Stimulated activated CD8-positive, alpha-beta memory T cell treated with anti-CD3 and anti-CD28 coated beads, Interleukin-12 subunit alpha, Interleukin-12 subunit beta, amount 100 ng/mL, for 1 hour (primary cell): ENCODE results near the gene ATG16L2.
"Not testable (repeated sequence)": the region's sequence is repeated elsewhere in the genome, so short reads cannot be mapped to it uniquely, and the experiment has no call there.

Experiments
- DNase-seq: peaks from one replicate; pipeline ENCODE4 v3.0.0-alpha.2; 2020; ENCODE audit warnings: low read depth

ATG16L2 gene

DNA sequence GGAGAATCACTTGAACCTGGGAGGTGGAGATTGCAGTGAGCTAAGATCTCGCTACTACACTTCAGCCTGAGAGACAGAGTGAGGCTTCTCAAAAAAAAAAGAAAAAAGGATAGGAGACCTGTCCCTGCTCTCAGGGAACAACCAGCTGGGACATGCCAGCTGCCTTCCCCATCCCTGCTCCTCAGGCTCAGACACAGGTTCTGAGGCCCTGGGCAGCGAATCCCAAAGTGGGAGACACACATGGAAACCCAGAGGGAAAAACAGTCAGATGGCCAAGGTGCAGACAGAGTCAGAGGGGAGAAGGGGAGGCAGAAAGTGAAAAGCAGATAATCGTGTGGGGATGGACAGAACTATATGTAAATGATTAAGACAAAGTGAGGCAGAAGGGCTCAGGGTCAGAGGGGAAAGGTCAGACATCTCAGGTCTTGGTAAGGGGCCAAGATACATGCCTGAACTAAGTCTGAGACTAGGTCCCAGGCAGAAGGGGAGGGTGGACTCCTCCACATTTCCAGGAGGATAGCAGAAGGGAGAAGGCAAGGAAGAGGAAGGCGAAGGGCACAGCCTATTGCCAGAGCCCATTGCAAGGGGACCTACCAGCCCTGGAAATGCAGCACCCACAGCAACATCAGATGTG is 34.6 kb upstream of the ATG16L2 start:
- no peak for DNase-seq

DNA sequence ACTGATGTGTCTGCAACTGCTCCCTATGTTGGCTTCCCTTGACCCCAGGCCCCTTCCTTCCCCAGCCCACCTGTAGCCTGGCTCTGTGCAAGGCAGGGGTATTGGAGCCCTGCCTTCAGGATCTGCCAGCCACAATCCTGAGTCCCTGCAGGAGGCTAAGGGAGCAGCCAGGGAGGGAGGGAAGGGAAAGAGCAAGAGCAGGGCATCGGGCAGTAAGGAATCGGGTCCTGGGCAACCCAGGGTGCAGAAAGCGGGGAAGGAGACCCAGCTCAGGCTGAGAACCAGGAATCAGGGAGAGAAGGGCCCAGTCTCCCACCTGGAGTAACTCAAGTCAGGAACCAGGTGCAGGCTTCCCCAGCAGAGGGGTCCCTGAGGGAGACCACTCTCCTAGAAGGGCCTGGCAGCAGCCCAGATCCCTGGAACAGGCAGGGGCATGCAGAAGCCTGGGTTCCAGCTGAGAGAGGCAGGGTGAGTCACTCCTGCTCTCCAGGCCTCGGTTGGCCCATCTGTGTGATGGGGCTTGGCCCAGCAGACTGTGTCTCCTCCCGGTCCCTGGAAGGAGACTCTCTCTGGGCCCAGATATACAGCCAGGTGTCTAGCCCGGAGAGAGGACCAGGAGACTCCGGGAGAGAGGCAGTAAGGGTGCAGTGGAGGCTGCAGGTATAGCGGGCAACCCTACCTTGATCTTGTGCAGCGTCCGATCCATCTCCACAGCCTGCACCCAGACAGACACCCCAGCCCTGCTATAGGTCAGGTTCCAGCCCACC is 33.7 kb upstream of the ATG16L2 start:
- DNase-seq, result no peak

DNA sequence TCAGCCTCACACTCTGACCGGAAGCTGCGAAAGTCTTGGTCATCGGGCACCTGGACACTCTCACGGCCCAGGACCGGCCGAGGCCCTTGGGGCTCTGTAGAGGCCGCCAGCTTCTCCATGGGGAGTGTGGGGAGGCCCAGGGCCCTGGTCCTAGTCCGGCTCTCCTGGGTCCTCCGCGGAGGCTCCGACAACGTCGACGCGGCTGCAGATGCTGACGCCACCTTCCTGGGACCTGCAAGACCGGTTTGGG is 33.2 kb upstream of the ATG16L2 start:
- DNase-seq, result no peak

DNA sequence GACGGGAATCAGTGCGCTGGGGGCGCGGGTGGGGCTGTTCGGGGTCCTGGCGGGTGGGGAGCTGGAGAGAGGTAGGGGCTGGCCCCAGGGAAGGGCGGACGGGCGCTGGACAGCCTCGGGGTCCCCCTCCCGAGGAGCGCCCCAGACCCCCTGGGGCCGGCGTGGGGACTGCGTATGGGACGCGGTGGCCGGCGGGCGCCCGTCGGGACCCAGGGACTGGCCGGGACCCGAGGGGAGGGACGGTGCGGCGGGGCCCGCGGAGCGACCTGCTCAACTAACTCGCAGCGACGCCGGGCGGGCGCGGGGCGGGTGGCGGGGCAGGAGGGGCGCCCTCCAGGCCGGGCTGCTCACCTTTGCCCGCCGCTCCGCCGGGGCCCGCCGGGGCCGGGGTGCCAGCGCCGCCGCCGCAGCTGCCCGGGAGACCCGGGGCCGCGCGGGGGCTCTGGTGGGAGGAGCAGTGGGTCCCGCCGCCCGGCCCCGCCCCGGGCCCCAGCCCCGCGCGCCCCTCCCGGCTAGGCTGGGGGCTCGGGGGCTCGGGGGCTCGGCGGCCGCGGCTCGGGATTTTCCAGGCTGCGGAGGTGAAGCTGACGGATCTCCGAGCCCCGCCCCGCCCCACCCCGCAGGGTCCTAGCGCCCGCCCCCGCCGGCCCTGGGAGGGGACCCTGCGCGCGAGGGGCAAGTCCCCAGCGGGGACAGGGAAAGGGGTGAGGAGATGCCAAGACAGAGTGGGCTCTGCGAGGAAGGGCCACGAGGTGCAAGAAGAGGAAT is 32.7 kb upstream of the ATG16L2 start:
- peak; percentile 36 for DNase-seq

DNA sequence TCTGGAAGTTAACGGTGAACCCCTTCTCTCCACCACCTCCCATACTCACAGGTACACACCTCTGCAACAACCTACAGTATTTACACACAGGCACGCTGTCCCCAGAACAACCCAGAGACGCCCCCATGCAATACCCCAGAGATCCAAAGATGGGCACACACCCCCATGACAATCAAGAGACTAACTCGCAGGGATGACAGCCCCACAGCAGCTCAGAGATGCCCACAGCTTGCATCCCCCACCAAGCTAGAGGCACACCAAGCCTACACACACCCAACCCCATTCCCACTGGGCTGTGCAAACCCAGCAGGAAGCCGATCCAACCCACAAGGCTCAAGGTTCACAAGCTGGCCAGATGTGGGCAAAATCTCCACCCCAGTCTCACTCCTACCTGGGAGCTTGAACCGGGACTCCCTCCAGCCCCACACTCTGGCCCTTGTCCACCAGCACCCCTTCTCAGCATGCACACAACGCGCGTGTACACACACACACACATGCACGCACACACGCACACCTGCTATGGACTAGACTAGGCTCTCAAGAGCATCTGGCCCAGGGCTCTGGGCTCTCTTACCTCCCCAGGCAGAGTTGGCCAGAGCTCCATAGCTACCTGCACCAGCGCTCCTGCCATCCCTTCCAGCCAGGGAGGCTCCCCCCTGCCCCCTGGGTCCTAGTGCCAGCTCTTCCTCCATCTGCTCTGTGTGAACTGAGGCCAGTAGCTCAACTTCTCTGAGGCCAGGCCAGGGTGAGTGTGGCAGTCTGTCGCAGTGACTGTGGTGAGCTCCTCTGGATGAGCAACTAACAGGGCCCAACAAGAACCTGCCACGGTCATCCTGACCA is 31.9 kb upstream of the ATG16L2 start:
- no peak for DNase-seq

DNA sequence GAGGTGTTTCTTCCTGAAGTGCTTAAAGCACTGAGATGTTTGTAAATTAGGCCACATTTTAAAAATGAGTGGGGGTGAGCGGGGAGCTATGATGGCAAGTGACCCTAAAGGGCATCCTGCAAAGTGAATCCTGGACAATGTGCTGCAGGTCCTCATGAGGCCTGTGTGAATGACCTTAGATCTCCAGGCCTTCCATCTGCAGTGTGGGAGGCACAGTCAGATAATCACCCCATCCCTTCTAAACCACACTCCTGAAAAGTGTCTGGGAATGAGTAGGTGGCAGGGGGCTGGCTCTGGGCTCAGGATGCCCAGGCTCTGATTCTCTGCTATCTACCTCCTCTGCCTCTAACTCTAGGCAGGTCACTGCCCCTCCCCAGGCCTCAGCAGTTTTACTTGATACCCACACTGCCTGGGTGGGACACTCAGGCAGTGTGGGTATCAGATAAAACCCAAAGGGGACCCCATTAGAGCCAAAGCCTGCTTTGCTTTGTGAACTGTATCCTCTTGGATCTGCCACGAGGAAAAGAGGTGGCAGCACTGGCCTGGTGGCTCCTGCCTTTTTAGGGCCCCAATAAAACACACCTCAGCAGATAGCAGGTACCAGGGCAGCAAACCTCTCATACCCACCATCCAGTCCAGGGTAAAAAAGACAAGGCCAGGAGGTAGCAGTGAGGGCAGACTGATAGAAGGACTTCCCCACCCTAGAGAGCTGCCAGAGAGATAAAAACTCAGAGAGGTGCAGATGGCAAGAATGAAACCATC is 30.9 kb upstream of the ATG16L2 start:
- no peak for DNase-seq

DNA sequence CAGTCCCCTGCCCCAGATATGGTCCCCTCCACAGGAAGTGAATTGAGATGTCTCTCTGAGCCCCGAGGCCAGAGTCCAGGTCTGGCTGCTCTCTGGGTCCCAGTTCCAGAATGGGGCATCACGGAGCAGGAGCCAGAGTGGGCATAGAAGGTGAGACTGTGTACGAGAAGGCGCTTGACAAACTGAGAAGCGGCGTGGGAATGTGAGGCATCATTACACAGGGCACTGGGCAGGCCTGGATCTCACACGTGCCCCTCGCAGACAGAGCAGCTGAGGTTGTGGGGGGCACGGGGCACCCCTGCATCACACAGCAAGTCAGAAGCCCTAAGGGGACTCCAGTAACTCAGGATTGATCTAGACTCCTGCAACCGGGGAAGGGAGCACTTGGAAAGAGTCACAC is 29.5 kb upstream of the ATG16L2 start:
- DNase-seq, result no peak

DNA sequence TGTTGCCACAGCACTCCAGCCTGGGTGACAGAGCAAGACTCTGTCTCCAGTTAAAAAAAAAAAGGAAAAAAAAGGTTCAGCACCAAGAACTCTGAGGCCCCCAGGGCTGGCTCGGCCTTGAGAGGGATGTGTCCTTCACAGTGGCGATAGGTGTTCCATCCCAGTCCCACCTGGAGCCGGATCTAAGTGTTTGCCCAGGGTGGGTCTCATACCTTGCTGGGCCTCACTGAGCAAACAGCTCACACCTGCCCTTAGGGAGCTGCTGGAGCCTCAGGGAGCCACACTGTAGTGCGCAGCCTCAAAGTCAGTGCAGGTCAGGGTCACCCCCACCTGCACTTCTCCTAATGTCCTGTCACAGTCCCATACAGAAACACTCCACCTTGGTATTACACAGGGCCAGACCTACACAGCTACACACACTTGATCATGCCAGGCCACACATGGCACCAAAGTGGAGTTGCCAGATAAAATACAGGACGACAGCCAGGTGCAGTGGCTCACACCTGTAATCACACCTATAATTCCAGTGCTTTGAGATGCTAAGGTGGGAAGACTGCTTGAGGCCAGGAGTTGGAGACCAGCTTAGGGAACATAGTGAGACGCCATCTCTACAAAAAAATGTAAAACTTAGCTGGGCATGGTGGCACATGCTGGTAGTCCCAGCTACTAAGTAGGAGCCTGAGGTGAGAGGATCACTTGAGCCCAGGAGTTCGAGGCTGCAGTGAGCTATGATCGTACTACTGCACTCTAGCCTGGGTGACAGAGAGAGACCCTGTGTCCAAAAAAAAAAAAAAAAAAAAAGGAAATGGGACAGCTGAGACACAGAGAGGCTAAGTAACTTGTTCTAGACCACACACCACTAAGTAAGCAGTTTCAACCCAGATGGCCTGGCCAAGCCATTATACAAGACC is 27.7 kb upstream of the ATG16L2 start:
- DNase-seq, result no peak

DNA sequence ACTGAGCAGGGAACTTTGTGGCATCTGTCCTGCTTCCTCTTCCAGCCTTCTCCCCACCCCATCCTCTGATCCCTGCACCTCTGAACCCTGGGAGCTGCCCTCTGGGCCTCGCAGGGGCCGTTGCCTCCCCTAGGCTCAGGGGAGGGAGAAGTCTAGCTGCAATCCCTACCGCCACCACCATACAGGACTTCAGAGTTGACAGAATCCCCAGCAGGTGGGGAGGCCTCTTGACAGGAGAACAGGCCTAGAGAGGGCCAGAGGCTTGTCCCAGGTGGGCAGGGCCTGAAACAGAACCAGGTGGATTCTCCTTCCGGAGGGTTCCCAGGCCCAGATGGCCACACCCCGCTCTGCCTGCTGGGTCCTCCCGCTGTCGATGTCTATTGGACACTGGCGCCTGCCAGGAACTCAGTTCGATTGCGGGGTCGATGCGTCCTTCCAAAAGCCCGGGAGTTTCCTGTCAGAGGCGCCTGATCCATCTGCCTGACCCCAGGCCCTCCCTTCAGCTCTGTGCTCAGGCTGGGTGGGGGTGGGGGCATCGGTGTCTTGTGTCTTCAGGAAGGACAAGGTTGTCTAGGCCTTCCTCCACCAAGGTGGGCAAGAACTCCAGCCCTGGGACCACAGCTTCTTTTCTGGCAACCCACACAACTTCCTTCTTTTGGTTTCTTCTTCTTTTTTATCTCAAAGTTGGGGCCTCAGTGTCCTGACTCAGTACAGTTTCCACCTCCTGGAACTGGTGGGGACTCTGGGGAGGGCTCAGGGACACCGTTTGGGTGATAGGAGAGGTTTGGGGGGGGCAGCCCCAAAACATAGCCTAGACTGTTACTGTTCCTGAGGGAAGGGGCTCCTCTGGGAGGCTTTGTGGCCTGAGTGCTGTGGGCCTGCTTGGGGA is 26.8 kb upstream of the ATG16L2 start:
- no peak for DNase-seq

DNA sequence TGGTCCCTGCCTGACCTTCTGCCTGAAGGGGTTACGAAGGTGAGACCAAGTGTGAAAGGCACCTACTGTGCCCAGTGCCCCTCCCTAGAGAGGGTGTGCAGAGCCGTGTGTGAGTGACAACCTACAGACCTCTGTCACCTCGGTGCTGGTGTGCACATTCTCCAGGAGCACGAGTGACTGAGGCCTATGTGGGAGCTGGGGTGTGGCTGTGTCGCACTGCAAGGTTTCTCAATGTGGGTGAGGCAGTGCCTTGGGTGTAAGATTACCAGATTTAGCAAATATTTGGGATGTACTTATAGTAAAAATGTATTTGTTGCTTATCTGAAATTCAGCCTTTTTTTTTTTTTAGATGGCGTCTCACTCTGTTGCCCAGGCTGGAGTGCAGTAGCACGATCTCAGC is 26.0 kb upstream of the ATG16L2 start:
- no peak for DNase-seq

DNA sequence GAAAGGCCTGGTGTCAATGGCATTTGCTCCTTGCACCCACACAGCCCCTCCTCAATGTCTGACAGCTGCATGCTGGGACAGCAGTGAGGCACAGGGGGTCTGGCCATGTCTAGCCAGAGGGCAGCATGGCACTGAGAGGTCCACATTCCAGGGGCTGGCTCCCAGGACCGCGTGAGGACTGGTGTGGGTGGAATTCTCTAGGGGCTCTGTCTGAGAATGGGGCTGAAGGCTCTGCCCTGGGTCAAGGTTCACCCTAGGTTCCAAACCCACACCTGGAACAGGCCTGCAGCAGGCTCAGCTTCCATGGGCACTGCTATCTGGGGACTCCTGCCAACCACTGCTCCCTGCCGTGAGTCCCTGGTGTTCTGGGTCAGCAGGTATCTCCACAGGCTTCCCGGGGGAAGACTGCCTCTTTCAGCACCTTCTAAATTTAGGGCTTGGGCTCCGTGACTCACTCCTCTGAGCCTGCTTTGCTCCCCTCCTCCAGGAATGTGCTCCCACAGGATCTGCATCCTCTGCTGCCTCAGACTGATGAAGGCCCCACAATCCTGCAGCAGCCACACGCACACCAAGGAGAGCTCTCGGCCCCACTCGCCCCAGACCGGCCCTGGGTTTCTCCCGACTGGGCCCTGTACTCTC is 24.6 kb upstream of the ATG16L2 start:
- DNase-seq, result no peak

DNA sequence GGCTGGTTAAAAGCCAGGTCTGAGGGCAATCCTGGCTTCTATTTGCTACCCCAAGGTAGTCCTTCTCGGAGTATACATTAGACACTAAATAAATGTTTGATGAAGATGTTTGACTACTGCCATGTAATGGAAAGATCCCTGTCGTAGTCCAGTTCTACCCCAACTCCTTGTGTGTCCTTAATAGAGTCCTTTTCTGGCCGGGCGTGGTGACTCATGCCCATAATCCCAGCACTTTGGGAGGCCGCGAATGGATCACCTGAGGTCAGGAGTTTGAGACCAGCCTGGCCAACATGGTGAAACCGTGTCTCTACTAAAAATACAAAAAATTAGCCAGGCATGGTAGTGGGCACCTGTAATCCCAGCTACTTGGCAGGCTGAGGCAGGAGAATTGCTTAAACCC is 23.0 kb upstream of the ATG16L2 start:
- DNase-seq, result not testable (repeated sequence)

DNA sequence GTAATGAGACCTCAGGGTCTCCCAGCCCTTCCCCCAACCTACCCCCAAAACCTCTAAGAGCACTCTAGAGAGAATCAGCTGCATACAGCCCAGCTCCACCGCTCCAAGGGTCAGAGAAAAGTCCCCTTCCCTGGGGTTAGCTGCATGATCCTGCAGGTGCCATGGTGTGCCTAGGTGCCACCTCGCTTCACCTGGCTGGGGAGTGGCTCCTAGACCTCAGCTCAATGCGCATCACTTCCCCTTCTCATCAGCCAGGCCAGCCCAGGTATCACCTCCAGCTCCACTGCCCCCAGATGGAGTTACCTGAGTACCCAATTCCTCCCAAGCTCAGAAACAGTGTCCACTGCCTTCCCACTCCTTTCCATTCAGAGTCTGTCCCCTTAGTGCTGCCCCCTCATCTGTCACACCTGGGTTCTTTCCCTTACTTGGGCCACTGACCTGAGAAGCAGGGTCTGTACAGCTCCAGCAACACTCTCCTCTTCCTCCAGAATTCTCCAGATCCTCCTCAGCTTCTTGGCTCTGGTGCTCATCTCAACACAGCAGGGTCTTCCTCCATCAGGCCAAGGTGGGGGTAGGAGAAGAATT is 21.7 kb upstream of the ATG16L2 start:
- no peak for DNase-seq

DNA sequence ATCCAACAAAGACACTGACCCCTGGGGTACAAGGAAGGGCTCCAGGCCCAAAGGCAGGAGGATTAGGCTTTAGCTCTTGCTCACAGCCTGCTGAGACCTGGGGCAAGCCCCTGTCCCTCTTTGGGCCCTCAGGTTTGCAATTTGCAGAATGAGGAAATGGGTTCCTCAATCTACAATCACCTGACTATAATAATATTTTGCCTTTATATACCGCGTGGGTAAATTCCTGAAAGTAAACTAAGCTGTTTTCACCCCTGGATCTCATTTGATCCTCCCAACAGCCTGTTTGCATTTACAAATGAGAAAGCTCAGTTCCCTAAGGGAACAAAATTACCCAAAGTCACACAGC is 21.2 kb upstream of the ATG16L2 start:
- no peak for DNase-seq

DNA sequence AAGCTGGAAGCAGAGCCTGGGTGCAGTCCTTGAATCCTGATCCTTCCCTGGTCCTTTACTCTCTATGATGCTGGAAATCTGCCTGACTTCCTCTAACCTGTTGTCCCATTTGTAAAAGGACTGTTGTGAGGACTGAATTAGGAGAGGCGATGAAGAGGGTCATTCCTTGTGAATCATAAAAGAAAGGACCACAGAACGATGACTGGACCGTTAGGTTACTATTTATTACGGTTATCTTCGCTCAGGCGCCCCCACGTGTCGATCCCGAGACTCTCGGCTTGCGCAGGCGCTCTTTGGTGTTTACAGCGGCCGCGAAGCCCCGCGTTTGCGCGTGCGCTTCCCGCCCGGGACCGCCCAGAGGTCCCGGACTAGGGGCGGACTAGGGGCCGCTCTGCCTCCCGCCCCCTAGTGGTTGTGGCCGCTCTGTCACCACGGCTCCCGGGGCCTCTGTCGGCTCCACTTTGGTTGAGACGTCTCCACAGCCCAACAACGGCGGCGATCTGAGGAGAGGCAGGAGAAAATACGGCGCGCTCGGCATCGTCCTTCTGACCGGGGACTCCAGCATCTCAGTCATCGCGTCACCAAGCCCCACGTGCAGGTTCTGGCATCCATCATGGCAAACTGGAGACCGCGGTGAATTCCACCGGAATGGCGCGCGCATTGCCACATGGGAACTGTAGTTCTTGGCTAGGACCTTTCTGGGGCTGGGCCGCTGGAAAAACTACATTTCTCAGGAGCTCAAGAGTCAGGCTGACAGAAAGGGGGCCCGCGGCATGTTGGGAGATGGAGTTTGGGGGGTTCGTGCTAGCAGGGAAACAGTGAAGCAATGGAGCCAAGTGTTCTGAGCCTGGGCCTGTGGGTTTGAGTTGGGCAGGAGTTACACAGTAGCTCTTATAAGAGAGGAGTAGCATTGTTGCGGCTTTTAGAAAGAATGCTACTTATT is 20.5 kb upstream of the ATG16L2 start, which contains the start of gene STARD10:
TSS of gene STARD10 (minus strand) at position 623 of the 943 bp plus-strand sequence. CDS start 12,866 bp downstream, outside the sequence.
- peak; percentile 92 for DNase-seq

DNA sequence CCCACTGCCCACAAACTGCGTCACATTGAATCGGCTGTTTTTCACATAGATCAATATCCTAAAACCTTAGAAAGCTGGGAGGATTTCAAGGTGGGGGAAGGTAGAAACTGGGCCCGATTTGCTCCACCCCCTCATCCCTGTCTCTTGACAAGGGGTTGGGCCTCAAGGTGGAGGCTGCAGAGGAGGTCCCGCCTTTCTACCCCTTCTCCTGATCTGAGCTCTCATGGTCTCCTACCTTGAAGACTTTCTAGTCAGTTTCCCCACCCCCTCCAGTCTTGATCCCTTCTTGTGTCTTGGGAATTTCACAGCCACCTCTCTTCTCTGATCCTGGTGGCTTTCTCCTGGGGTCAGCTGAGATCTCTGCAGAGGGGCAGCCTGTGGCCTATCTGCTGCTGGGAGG is 15.8 kb upstream of the ATG16L2 start:
- no peak for DNase-seq

DNA sequence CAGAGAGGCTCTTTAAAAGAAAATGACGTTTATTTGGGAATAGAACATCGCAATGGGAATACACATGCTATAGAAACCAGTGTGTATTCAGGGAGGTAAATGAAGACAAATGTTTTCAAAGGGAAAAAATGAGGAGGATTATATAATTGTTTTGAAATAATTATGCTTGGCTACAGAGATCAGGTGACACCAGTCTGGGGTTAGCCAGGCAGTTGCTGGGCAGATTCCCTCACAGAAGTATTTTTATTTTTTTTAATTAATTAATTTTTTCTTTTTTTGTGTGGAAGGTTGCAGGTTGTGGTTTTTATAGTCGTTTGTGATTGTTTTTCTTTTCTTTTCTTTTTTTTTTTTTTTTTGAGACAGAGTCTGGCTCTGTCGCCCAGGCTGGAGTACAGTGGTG is 14.8 kb upstream of the ATG16L2 start:
- no peak for DNase-seq

DNA sequence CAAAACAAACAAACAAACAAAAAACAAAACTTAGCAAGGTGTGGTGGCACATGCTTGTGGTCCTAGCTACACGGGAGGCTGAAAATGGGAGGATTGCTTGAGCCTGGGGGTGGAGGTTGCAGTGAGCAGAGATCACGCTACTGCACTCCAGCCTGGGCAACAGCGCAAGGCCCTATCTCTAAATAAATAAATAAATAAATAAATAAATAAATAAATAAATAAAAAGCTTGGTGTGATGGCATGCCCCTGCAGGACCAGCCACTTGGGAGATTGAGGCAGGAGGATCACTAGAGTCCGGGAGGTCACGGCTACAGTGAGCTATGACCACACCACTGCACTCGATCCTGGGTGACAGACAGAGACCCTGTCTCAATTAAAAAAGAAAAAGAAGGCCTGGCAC is 11.4 kb upstream of the ATG16L2 start:
- DNase-seq, result no peak
